EL (cell line): ENCODE data around the gene ADH7.
"Not testable (repeated sequence)": the region's sequence is repeated elsewhere in the genome, so short reads cannot be mapped to it uniquely, and the experiment has no call there.

Experiments
- DNase-seq: peaks from one replicate; pipeline ENCODE4 v3.0.0-alpha.2; 2016

The ADH7 gene

DNA sequence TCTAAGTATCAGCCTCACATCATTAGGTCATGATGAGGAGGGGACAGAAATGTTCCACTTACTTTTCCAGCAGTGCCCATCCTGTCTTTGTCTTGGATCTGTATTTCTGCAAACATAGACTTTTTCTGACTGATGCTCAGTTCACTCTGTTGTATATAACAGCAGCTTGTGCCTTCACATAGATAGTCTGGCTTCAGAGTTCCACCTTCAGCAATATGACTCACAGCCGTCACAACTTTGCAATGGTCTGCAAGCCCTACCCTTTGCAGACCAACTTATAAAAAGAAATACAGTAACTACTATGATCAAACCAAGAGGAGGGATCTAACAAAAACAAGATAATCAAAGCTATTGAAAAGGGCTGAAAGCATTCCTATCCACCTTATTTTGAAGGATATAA, at the start of gene ADH7:
TSS of gene ADH7 (minus strand) at position 189 of the 400 bp plus-strand sequence. CDS start at position 80, 109 bp downstream.
- no peak for DNase-seq

GRCh38 chr4:99483636-99484035, 48.5 kb upstream of the ADH7 start:
- DNase-seq: no peak

DNA sequence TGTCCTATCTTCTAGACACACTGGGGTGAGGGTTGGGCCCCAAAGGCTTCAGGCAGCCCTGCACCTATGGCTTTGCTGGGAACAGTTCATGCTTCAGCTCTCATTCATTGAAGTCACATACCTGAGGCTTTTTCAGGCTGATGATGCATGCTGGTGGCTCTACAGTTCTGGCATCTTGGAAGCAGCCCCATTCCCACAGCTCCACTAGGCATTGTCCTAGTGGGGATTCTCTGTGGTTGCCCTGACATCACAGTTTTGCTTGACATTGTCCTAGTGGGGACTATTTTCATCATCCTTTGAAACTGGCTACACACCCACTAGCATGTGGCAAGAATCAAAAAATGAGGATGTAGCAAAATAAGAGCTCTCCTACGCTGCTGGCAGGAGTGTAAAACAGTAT, 38.0 kb upstream of the ADH7 start:
- no peak for DNase-seq

GRCh38 chr4:99471896-99472295, 36.8 kb upstream of the ADH7 start:
- DNase-seq: no peak

DNA sequence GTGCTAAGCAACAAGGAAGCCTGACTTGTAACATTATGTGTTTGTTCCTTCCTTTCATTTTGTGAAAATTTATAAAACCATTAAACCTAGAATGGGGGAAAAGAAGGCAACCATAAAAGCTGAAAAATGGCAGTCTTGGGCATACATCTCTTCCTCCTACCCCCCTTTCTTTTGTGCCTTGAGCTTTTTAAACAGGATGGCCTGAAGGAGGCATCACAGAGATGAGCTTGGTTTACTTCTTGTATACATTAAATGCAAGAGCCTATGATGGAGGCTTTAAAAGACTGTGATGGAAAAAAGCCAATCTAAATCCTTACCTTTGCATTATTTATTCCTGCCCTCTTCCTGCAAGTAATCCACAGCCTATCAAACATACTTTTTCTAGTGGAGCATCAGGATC, 36.2 kb upstream of the ADH7 start:
- DNase-seq: no peak

- no peak for DNase-seq
These were observed 33.7 kb upstream of the ADH7 start for GRCh38 chr4:99468889-99469288.

GRCh38 chr4:99467887-99468286, 32.7 kb upstream of the ADH7 start:
- DNase-seq: no peak

- DNase-seq: no peak
These were observed 28.4 kb upstream of the ADH7 start for GRCh38 chr4:99463566-99463965.

- peak; percentile 56 for DNase-seq
These were observed 27.8 kb upstream of the ADH7 start for GRCh38 chr4:99462875-99463464.

DNA sequence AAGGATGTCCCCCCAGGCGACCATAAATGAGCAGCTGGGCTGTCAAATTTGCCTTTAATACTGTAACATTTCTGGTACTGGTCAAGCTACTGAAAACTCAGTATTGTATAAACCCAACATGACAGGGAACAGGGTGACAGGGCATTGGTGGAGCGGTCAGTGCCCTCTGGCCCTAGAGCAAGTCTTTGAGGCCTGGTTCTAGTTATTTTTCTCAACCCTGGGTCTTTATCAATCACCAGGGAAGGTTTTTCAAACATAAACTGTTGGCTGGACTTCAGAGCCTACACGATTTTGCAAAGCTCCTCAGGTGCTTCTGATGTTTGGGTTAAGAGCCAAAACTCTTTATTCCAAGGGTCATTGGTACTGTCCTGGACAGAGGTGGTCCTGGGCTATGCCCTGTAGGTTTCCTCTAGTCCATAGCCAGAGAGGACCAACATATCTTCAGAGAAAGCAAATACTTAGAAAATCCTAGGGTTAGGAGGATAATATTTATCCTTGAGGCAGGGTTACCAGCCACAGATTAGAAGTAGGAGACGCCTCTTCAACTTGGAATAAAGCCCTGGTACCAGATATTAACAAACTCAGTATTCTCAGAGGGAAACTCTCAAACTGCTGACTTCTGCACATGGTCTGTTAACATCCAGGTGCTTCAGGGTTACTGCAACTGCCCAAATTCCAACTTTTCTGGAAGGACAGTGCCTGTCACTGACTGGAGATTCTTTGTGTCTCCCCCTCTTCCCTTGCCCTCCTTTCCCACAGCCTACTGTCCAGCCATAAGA, 26.7 kb upstream of the ADH7 start:
- no peak for DNase-seq

- DNase-seq: no peak
These were observed 24.5 kb upstream of the ADH7 start for GRCh38 chr4:99459546-99460042.

- DNase-seq: no peak
These were observed 23.8 kb upstream of the ADH7 start for GRCh38 chr4:99458911-99459447.

GRCh38 chr4:99457676-99458075, 22.5 kb upstream of the ADH7 start:
- DNase-seq: no peak

GRCh38 chr4:99457270-99457669, 22.1 kb upstream of the ADH7 start:
- no peak for DNase-seq

DNA sequence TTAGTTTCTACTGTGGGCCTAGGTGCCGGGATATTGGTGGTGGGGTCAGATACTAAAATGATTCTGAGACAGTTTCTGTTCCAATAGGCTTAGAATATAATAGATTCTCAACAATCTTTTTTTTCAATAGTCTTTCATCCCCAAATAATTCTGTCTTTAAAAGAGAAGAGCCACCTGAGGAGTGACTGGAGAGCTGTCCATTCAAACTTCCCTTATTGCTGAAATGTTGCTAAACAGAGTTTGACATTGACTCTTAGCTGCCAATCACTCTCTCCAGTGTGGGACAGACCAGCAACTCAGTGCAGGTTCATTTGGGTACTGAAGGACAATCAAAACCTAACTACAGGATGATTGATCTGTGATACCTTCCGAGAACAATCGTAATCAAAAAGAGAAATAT, 12.4 kb upstream of the ADH7 start:
- DNase-seq: no peak

- peak; percentile 12 for DNase-seq
These were observed 11.9 kb upstream of the ADH7 start for GRCh38 chr4:99447079-99447478.

- no peak for DNase-seq
These were observed 3.3 kb upstream of the ADH7 start for GRCh38 chr4:99438405-99438780.

DNA sequence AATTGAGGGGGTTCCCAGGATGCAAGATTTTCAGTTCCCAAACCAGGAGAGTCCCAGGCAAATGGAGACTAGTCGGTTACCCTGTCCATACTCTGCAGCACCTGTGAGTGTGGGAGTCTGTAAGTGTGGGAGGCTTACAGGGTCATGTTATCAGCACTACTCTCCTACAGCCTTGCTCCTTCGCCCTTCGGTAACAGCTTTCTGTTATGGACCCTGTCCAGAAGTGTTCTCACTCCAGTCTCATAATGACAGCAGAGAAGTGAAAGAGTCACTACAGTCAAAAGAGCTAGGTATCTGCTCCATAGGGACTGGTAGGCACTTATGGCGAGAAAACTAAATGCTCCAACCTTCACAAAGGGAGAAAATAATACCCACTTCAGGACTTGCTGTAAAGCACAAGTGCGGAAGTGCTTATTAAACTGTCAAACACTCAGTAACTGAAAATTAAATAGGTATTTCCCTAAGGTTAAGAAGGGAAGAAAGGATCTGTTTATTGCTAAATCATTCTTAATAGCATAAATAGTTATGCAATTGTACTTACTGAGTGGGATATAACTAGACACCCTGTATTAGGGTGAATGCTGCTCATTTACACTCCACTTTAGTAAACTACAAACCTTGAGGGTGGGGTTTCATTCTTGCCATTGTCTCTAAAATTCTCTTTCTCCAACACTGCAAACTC, 2.7 kb upstream of the ADH7 start:
- no peak for DNase-seq

DNA sequence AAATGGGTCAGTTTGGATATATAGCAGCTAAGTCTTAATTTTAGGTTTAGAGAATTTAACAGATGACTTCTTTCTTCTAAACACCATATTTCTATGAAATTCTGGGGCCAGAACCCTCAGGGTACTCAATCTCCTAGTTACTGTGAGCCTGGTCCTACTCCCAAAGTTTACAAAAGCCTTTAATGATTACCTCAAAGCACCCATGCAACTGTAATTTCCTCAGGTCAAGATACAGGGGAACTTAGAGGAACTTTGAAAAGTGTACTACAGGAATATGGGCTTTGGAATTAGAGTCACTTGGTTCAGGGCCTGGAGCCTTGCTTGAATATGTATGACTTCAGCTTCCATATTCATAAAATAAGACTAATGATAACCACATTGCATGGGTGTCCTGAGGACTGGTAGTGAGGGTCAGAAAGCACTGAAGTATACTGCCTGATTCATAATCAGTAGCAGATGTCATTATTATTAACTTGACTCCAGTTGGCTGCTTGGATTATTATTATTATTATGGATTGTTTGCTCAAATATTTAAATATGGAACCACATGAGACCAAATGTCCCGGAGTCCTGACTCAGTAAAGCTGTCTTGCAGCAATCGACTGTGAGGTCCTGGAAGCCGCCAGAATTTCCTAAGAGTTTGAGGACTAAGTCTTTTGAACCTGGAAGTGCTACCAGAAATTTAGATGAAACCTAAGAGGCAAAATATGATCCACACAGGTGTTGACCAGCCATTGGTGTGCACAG, 2.0 kb upstream of the ADH7 start:
- DNase-seq: no peak

DNA sequence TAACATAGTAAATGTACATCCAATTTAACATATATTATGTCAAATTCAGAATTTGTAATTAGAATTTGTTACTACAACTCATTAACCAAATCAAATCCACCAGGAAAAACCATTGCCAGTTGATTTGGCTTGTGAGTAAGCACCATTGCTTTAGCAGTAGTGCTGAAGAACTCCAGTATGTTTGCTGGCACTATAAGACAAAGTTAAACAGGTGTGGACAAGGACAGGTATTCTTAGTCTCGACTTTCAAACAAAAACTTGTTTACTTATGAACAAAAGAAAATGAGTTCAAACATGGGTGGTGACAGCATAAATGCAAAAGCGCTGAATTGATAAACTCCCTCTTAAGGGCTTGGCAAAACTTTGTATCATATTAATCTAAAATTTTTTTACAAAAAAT, 1.3 kb upstream of the ADH7 start:
- DNase-seq: no peak

GRCh38 chr4:99430106-99430505, 5.0 kb downstream of the ADH7 start:
- no peak for DNase-seq

DNA sequence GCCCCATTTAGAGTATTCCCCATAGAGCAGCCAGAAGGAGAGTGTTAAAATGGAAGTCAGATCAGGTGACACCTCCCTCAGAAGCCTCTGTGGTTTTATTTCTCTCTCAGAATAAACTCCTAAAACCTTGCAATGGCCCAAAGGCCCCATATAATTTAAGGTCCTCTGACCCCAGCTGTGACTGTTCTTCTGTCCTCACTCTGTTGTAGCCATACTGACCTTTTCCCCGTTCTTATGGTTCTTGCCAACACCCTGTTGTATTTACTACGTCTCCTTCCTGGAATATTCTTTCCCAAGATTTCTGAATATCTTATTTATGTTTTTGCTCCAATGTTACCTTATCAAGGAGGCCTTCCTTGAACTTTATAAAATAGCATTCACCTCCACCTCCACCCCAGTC, 18.0 kb downstream of the ADH7 start:
- no peak for DNase-seq

GRCh38 chr4:99415762-99416161, 19.4 kb downstream of the ADH7 start:
- not testable (repeated sequence) for DNase-seq
